Keratinocyte (primary cell): ENCODE measurements around the gene SPTLC2. TPM values are rescaled to one million over a fixed set of nuclear protein-coding genes. Genes with fewer than 3 reads are reported as not detected.

Experiments
- DNase-seq: peaks from one replicate; pipeline ENCODE4 v3.0.0-alpha.2; 2011; ENCODE audit warnings: low read depth, missing footprints, low spot score
- FAIRE-seq: peaks from 2 replicates; lab custom pipeline; 2011; peaks lifted over from hg19 to GRCh38; lab: Jason Lieb, UNC
- H2AFZ ChIP-seq: 2 replicates; pipeline ENCODE4 v1.6.0; 2012; ENCODE audit warnings: low read length, control low read depth, inconsistent platforms; ENCODE audit not compliant: control insufficient read depth
- H3K27ac ChIP-seq: 2 replicates; pipeline ENCODE4 v1.5.1; 2011; ENCODE audit warnings: low read length; ENCODE audit not compliant: control insufficient read depth, insufficient read depth
- H3K27me3 ChIP-seq: 3 replicates; pipeline ENCODE4 v1.6.0; 2011; ENCODE audit warnings: low read length; ENCODE audit not compliant: control insufficient read depth, insufficient read depth; ENCODE audit errors: extremely low read depth
- H3K36me3 ChIP-seq, 2 experiments: 2 replicates in 1 of 2; 3 replicates in 1 of 2; pipeline ENCODE4 v1.5.1; 2011; ENCODE audit warnings: low read length in 2 of 2, mild to moderate bottlenecking in 1 of 2; ENCODE audit not compliant: control insufficient read depth in 2 of 2, insufficient read depth in 2 of 2; ENCODE audit errors: extremely low read depth in 1 of 2
- H3K4me1 ChIP-seq: 3 replicates; pipeline ENCODE4 v1.5.1; 2011; ENCODE audit warnings: low read length; ENCODE audit not compliant: control insufficient read depth, insufficient read depth; ENCODE audit errors: extremely low read depth
- H3K4me2 ChIP-seq: 3 replicates; pipeline ENCODE4 v1.6.0; 2011; ENCODE audit warnings: low read depth, low read length; ENCODE audit not compliant: control insufficient read depth, insufficient read depth; ENCODE audit errors: extremely low read depth
- H3K4me3 ChIP-seq, 3 experiments: fragments of 200-600 bp in 1 of 3; sonication (generic) in 1 of 3; 2 replicates in 2 of 3; 3 replicates in 1 of 3; pipeline ENCODE4 v1.5.1; 2011 to 2016; ENCODE audit warnings: low read length in 3 of 3, mild to moderate bottlenecking in 3 of 3, control low read depth in 2 of 3, inconsistent platforms in 1 of 3, low read depth in 1 of 3, mixed read lengths in 1 of 3, mixed run types in 1 of 3, moderate library complexity in 1 of 3; ENCODE audit not compliant: control insufficient read depth in 2 of 3, insufficient read depth in 2 of 3; ENCODE audit errors: extremely low read depth in 1 of 3
- H3K79me2 ChIP-seq: 2 replicates; pipeline ENCODE4 v1.6.0; 2012; ENCODE audit warnings: low read length; ENCODE audit not compliant: control insufficient read depth, insufficient read depth
- H3K9ac ChIP-seq: 3 replicates; pipeline ENCODE4 v1.6.0; 2011; ENCODE audit warnings: low read length; ENCODE audit not compliant: control insufficient read depth, insufficient read depth; ENCODE audit errors: extremely low read depth
- H3K9me1 ChIP-seq: 3 replicates; pipeline ENCODE4 v1.6.0; 2011; ENCODE audit warnings: low read length; ENCODE audit not compliant: control insufficient read depth, insufficient read depth; ENCODE audit errors: extremely low read depth
- H3K9me3 ChIP-seq: 2 replicates; pipeline ENCODE4 v1.5.1; 2012; ENCODE audit warnings: low read depth, low read length; ENCODE audit not compliant: control insufficient read depth
- H4K20me1 ChIP-seq: 3 replicates; pipeline ENCODE4 v1.6.0; 2011; ENCODE audit warnings: low read length; ENCODE audit not compliant: control insufficient read depth, insufficient read depth; ENCODE audit errors: extremely low read depth
- EZH2 ChIP-seq: IDR thresholded peaks from one replicate; pipeline ENCODE4 v1.6.1; 2012; ENCODE audit warnings: inconsistent platforms, mild to moderate bottlenecking, low read length, moderate library complexity
- dilution Hi-C: fragments of 300-500 bp; cut with MboI; formaldehyde crosslinking; loops from one replicate; pipeline ENCODE4 v1.7.0; 2020; ENCODE audit warnings: low sequenced_read_pairs; ENCODE audit not compliant: extremely low pct_ligation_motif_present
- polyA plus RNA-seq, 5 experiments: library from polyadenylated mRNA; depleted of rRNA in 3 of 5; stranded (reverse) in 3 of 5; stranded (forward) in 1 of 5; unstranded in 1 of 5; fragments of >200 nt; gene quantifications; 1 replicate in 1 of 5; 2 replicates in 3 of 5; 3 replicates in 1 of 5; pipeline versions ENCODE4 v1.2.1 to v1.2.3, GENCODE V29; 2011 to 2012; ENCODE audit warnings: missing spikeins in 2 of 5, low read depth in 1 of 5, low replicate concordance in 1 of 5
- TF ChIP-seq, protein P1 (sequence below), 3 experiments: IDR thresholded peaks in 1 of 3; conservative IDR thresholded peaks in 1 of 3; optimal IDR thresholded peaks in 1 of 3; 2 replicates in 2 of 3; 3 replicates in 1 of 3; pipeline versions ENCODE3 to v1.5.1; 2011; ENCODE audit warnings: low read length in 3 of 3, mild to moderate bottlenecking in 3 of 3, moderate library complexity in 2 of 3, control low read depth in 1 of 3, inconsistent platforms in 1 of 3; ENCODE audit not compliant: insufficient read depth in 2 of 3; ENCODE audit errors: extremely low read depth in 1 of 3

The SPTLC2 gene
- polyA plus RNA-seq, 1 donor (not counting 4 experiments of a cell fraction or from before 2014, with no cell fraction given): 46.8 TPM

DNA sequence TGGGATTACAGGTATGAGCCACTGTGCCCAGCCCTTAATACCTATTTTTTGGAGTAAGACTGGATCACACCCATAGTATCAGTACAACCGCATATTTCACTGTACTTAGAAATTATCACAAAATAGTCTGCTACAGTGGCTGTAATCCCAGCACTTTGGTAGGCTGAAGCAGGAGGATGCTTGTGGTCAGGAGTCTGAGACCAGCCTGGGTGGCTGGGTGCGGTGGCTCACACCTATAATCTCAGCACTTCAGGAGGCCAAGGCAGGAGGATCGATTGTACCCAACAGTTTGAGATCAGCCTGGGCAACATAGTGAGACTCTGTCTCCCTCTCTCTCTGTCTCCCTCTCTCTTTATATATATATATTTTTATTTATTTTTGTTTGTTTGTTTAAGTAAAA is 5.9 kb downstream of the SPTLC2 start:
- Histone ChIP-seq H3K27ac (no peak overlapping the region), H3K36me3 (peaks cover 0 to 4% of the 10 kb centered on the region in 2 experiments), H3K27me3 (no peaks in the 10 kb centered on the region), H3K4me3 (no peak overlapping the region), H3K9me3 (no peaks in the 10 kb centered on the region), H2AFZ (no peak overlapping the region), H3K9ac (no peak overlapping the region), H3K79me2 (peaks cover 92% of the 10 kb centered on the region), H3K4me1 (peaks cover 21% of the 10 kb centered on the region), H4K20me1 (peaks cover 5% of the 10 kb centered on the region), H3K4me2 (no peak overlapping the region), H3K9me1 (peaks cover 3% of the 10 kb centered on the region)
- FAIRE-seq (no peak), DNase-seq (no peak)
- TF ChIP-seq, protein P1, sequence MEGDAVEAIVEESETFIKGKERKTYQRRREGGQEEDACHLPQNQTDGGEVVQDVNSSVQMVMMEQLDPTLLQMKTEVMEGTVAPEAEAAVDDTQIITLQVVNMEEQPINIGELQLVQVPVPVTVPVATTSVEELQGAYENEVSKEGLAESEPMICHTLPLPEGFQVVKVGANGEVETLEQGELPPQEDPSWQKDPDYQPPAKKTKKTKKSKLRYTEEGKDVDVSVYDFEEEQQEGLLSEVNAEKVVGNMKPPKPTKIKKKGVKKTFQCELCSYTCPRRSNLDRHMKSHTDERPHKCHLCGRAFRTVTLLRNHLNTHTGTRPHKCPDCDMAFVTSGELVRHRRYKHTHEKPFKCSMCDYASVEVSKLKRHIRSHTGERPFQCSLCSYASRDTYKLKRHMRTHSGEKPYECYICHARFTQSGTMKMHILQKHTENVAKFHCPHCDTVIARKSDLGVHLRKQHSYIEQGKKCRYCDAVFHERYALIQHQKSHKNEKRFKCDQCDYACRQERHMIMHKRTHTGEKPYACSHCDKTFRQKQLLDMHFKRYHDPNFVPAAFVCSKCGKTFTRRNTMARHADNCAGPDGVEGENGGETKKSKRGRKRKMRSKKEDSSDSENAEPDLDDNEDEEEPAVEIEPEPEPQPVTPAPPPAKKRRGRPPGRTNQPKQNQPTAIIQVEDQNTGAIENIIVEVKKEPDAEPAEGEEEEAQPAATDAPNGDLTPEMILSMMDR (optimal IDR thresholded peaks at IDR 0.05 in 1 of 3, IDR thresholded peaks at IDR 0.05 in 1 of 3, conservative IDR thresholded peaks at IDR 0.05 in 1 of 3; ENCODE audit: extremely low read depth in 1 of 3, insufficient read depth in 2 of 3, low read length in 3 of 3): no peak
- no peak for TF ChIP-seq EZH2
- dilution Hi-C loops: no loop called here

DNA sequence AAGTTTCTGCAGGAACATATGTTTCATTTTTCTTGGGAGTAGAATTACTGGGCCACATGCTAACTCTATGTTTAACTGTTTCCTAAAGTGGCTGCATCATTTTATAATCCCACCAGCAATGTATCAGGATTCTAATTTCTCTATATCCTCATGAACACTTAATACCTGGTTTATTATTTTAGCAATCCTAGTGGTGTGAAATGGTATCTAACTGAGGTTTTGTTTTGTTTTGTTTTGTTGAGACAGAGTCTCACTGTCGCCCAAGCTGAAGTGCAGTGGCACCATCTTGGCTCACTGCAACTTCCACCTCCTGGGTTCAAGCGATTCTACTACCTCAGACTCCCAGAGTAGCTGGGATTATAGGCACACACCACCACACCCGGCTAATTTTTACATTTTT is 6.5 kb downstream of the SPTLC2 start:
- peaks cover 3% of the 10 kb centered on the region for H3K9me1 ChIP-seq
- H3K79me2 ChIP-seq: peaks cover 93% of the 10 kb centered on the region
- H4K20me1 ChIP-seq: peaks cover 5% of the 10 kb centered on the region
- no peak overlapping the region for H3K27ac ChIP-seq
- no peak overlapping the region for H2AFZ ChIP-seq
- no peak overlapping the region for H3K9ac ChIP-seq
- no peak overlapping the region for H3K4me2 ChIP-seq
- no peaks in the 10 kb centered on the region for H3K27me3 ChIP-seq
- no peak for DNase-seq
- no peak overlapping the region for H3K4me3 ChIP-seq
- H3K9me3 ChIP-seq: no peaks in the 10 kb centered on the region
- TF ChIP-seq EZH2: no peak
- TF ChIP-seq, protein P1 (optimal IDR thresholded peaks at IDR 0.05 in 1 of 3, IDR thresholded peaks at IDR 0.05 in 1 of 3, conservative IDR thresholded peaks at IDR 0.05 in 1 of 3; ENCODE audit: extremely low read depth in 1 of 3, insufficient read depth in 2 of 3, low read length in 3 of 3): no peak
- dilution Hi-C loops: no loop called here
- no peak for FAIRE-seq
- H3K4me1 ChIP-seq: peaks cover 21% of the 10 kb centered on the region
- H3K36me3 ChIP-seq: peaks cover 0 to 4% of the 10 kb centered on the region in 2 experiments
